ENCODE results near the gene REV3L.

The REV3L gene

DNA sequence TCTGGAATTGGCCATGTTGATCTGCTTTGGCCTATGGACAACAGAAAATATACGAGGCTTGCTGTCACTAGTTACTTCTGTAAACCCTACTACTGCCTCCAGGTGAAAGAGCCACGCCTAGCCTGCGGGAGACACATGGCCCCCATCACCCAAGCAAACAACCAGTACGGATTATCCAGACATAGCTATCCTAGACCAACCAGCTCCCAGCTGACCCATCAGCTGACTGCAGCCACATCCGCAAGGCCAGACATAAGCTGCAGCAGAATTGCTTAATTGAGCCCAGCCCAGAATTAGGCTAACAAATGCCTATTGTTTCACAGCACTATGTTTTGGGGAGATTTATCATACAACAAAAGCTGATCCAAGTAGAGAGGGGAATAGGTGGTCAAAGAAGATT is 13.5 kb downstream of the REV3L start:
- no peak for DNase-seq

DNA sequence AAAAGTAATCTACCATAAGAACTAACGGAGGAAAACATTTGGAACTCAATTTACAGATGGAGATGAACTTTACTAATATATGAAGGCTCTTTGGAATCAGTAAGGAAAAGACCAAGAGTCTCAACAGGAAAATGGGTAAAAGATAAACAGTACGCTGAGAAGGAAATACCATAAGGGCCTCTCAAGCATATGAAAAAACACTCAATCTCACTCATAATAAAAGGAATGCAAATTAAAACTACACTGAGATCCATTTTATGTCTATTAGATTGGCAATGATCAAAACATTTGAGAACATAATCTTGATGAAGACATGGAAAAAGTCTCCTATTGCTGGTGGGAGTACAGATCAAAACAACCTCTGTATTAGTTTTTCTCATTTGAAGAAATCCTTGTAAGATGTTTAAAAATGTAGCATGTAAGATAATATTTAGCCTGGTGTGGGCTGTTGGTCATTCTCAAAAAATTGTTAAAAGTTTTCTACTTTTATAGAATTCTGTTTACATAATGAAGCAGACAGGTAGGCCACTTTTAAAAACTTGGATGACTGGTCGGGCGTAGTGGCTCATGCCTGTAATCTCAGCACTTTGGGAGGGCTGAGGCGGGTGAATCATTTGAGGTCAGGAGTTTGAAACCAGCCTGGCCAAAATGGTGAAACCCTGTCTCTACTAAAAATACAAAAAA is 14.5 kb downstream of the REV3L start:
- no peak for DNase-seq

DNA sequence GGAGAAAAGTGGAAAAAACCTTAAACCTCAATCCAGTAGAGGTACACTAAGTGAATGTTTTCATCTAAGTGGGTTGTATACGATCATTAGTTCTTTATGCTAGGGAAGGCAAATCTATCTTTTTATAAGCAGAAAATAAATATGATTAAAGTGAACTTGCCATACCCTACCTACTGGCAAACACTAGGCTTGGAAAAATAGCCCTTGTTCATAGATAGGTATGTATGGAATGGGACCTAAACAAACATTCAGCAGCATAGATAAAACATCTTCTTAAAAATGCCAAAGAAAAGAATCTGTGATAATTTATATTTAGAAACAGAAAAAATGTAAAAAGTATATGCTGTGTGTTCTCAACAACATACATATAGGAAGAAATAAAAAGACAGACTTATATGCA is 18.8 kb downstream of the REV3L start:
- DNase-seq = no peak

DNA sequence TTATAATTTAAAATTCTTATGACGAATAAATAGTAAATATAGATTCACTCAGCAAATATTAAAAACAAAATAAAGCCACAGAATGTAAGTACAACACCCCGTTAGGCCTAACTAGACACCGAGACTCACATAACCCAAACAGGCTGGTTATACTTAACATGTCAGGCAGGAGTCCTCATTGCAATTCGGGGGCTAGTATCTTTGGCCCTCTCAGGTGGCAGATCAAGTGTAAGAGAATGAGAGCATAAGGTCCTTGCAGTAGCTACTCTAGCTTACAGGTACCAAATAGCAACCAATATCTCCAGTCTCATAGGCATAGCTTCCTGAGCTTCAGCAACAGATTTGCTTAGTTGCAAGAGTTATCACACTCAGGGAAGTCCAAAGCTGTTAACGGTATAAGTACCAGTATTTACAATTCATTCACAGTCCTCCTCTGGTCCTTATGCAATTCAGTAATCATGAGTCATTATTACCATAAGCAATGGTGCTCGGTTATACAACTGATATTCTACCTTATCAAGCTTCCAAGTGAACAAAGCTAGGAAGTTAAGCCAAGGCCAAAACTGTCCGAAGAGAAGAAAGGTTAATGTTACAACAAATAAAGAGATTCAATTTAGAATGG is 20.1 kb downstream of the REV3L start:
- no peak for DNase-seq

DNA sequence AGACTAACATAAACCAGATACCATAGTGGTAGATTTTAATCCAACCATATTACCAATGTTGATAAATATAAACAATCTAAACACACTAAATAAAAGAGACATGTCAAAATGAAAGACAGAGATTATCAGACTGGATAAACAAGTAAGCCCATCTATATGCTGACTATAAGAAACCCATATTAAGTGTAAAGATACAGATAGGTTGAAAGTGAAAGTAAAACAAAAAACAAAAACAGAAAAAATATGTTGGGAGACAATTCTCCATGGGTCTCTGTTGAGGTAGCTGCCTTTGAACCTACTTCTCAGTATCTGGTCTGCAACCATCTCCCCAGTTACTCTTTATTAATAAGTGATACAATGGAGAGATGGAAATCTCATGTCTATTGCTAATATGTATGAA is 21.2 kb downstream of the REV3L start:
- no peak for DNase-seq

- no peak for DNase-seq
These were observed 24.3 kb downstream of the REV3L start for GRCh38 chr6:111458670-111459232.

- DNase-seq = no peak
These were observed 26.8 kb downstream of the REV3L start for GRCh38 chr6:111456208-111456607.

- no peak for DNase-seq
These were observed 32.4 kb downstream of the REV3L start for GRCh38 chr6:111450636-111451035.

GRCh38 chr6:111450087-111450486 is 32.9 kb downstream of the REV3L start:
- DNase-seq = no peak

GRCh38 chr6:111449129-111449528 is 33.9 kb downstream of the REV3L start:
- no peak for DNase-seq

GRCh38 chr6:111447051-111447450 is 36.0 kb downstream of the REV3L start:
- no peak for DNase-seq

GRCh38 chr6:111445861-111446267 is 37.2 kb downstream of the REV3L start:
- no peak for DNase-seq

DNA sequence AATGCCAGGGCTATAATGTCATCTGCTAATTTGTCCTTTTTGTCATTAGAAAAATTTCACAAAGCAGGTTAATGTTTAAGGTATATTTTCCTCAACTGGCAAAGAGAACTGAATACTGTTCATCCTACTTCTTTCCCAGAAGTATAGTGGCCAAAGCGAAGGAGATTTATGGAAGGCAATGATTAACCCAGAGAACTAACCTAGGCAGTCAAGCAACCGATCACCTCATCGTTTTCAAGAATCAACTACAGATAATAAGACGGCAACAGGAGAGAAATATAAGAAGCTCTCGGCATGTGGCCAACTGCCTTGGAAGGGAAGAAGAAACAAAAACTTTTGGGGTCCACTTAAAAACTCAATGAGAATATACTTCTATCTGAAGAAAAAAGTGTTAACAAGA is 38.2 kb downstream of the REV3L start:
- no peak for DNase-seq

DNA sequence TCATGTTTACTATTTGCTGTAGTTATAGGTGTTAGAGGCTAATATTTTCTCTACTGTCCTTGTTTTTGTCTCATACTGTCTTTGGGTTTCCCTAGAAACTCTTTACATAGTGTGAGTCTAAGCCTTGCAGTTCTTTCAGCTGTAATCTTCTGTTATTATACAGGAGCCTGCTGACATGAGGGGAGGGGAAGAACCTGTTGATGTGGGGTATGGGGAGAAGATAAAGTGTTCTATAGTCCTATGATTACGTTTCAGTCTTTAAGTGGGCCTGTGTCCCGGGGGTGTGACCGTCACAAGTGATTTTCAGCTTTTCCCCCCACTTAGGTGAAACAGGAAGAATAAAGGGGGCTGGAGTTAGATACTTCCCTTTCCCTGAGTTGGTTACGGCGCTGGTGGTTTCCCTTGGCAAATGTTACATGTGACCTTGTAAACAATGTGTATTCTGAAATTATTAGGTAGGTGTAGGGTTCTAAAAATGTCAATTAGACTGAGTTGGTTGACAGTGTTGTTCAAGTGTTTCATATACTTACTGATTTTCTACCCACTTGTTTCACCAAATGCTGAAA is 41.3 kb downstream of the REV3L start:
- DNase-seq = no peak

GRCh38 chr6:111439171-111439570 is 43.8 kb downstream of the REV3L start:
- DNase-seq = no peak

- no peak for DNase-seq
These were observed 45.4 kb downstream of the REV3L start for GRCh38 chr6:111437573-111437972.

DNA sequence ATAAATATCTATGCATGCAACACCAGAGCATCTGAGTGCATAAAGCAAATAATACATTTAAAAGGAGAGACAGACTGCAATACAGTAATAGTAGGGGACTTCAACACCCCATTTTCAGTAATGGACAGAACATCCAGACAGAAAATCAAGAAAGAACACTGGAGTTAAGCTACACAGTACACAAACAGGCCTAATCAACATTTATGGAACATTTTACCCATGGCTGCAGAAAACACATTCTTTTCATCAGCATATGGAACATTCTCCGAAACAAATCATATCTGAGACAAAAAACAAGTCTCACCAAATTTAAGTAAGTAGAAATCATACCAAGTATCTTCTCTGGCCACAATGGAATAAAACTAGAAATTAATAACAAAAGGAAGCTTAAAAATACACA is 50.5 kb downstream of the REV3L start:
- no peak for DNase-seq

DNA sequence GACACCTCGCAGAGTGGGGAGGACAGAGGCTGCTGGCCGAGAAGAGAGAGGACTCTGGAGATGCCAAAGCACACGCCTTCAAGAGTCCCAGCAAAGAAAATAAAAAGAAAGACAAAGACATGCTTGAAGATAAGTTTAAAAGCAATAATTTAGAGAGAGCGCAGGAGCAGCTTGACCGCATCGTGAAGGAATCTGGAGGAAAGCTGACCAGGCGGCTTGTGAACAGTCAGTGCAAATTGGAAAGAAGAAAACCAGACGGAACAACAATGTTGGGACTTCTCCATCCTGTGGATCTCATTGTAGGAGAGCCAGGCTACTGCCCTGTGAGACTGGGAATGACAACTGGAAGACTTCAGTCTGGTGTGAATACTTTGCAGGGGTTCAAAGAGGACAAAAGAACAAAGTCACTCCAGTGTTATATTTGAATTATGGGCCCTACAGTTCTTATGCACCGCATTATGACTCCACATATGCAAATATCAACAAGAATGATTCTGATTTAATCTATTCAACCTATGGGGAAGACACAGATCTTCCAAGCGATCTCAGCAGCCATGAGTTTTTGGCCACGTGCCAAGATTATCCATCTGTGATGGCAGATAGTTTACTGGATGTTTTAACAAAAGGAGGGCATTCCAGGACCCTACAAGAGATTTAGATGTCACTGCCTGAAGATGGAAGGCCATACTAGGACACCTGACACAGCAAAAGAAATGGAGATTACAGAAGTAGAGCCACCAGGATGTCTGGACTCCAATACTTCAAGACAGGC is 52.2 kb downstream of the REV3L start:
- DNase-seq = no peak

DNA sequence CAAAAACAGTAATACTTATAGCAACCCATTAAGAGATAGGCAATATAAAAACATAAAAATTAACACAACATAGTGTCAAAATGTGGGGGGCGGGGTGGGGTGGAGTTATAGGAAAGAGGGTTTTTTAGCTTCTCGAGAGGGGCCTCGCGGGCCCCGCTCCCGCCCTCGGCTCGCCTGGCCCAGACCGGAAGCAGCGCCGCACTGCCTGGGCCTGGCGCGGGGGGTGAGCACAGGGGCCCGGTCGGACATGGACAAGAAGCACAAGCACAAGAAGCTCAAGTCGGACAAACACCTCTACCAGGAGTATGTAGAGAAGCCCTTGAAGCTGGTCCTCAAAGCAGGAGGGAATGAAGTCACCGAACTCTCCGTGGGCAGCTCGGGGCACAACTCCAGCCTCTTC is 53.4 kb downstream of the REV3L start:
- DNase-seq = no peak

- DNase-seq = no peak
These were observed 54.2 kb downstream of the REV3L start for GRCh38 chr6:111428811-111429210.

- no peak for DNase-seq
These were observed 55.5 kb downstream of the REV3L start for GRCh38 chr6:111427341-111428116.

GRCh38 chr6:111423960-111424846 is 58.8 kb downstream of the REV3L start:
- peak; percentile 72 to 75 for DNase-seq
